MV-4-11 (cell line): ENCODE measurements around the gene IREB2.

Experiments used
- DNase-seq: peaks from one replicate; lab custom pipeline; 2025; lab: John Stamatoyannopoulos, UW

Gene IREB2

GRCh38 chr15:78406016-78406585 lies 31.9 kb upstream of the IREB2 start:
- DNase-seq: no peak

DNA sequence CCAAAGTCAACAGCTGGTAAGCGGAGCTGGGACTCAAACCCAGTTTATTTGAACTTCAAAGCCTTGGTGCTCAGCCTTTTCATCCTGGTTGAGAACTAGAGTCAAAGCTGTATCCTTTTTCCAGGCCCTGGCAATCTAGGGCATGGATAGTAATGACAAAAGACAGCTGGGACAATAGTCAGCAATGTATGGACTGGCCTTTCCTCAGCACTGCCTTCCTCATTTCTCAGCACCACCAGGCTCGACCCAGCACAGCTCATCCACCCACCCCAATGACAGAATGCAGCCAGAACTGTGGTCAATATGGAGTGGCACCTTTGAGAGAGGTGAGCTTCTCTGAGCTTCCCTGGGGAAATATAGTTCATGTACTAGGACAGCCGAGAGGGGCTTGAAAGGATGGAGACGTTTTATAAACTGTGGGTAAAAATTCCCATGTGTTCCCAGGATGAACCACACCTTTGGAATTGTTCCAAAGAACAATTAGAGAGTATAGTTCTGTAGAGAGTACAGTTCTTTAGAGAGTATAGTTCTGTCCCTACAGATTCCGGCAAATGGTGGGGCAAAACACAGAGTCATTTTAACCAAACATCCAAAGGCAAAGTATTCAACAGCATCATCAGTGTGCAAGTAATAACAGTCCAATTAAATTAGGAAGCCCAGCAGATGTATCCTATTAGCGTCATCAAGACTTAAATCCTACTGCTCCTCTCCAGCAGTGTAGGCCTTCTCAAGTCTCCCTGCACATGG lies 30.2 kb upstream of the IREB2 start:
- no peak for DNase-seq

GRCh38 chr15:78408355-78408640 lies 29.7 kb upstream of the IREB2 start:
- no peak for DNase-seq

DNA sequence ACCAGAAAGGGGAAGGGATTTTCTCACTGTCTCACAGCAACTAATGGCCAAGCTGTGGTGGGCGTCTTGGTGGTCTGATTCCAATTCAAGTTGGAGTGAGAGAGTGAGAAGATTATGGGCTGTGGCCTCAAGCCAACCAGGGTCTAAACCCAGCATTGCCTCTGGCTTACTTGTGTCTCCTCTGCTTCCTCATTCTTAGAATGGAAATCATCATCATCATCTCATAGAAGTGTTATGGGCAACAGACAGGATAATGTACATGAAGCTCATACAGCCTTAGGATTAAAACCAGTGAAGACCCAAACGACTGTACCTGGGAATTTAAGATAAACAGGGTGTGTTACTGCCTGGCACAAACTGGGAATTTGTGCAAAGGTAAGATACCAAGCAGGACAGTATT lies 29.1 kb upstream of the IREB2 start:
- DNase-seq: peak; percentile 47

- no peak for DNase-seq
Observed at GRCh38 chr15:78411061-78411460, 27.0 kb upstream of the IREB2 start.

GRCh38 chr15:78414621-78415250 lies 23.3 kb upstream of the IREB2 start:
- no peak for DNase-seq

DNA sequence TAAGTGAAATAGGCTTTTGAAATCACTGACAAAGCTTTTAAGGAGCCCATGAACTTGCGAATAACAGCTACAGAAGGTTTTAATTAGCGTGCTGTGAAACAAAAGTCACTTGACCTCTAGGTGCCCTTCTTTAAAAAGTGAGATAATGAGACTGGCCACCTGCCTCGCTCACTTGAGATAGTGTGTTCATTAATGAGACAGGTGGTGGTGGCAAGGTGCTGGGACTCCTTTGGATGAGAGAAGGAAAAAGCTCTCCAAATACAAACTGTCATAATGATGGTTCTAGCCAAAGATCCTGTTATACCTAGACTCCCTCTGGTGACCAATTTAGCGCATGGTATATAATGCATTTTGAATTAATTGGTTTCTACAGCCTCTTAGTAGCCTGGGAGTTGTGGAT lies 22.7 kb upstream of the IREB2 start:
- peak; percentile 7 for DNase-seq

DNA sequence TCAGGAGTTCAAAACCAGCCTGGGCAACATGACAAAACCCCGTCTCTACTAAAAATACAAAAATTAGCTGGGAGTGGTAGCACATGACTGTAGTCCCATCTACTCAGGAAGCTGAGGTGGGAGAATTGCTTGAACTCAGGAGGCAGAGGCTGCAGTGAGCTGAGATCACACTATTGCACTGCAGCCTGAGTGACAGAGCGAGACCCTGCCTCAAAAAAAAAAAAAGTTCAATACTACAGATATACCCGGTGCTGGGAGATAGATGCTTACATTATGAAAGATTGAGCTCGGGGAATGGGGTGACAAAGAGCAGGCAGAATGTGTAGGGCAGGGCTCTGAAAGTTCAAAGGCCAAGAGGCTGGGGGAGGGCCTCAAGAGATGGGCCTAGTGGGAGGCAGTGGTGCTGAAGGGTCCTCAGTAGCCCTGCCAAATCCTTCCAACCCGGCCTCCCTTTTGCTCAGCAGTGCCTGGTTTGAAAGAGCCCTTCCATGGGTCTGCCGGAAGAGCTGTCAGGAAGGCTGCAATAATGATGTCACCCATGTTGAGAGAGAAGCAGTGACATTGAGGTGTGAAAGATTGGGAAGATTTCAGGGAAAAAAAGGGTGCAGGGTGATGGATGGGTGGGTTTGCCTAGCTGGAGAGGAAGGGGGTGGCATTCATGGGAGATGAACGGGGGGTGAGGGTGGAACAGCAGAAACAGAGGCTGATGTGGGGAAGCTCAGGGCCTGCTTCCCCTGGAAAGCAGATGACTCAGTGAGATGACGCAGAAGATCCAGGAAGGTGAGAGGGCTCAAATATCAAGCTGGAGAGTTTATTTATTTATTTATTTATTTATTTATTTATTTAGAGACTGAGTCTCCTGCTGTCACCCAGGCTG lies 20.0 kb upstream of the IREB2 start:
- no peak for DNase-seq

DNA sequence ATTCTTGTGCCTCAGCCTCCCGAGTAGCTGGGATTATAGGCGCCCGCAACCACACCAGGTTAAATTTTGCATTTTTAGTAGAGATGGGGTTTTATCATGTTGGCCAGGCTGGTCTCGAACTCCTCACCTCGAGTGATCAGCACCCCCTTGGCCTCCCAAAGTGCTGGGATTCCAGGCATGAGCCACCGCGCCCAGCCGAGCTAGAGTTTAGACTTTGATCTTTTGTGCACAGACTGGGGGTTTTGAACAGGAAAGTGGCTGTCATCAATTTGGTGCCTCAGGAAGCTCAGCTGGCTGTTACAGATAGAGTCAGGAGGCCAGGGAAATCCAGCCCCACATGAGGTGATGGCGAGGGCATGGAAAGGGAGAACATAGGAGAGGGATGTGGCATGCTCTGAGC lies 19.3 kb upstream of the IREB2 start:
- DNase-seq: no peak

DNA sequence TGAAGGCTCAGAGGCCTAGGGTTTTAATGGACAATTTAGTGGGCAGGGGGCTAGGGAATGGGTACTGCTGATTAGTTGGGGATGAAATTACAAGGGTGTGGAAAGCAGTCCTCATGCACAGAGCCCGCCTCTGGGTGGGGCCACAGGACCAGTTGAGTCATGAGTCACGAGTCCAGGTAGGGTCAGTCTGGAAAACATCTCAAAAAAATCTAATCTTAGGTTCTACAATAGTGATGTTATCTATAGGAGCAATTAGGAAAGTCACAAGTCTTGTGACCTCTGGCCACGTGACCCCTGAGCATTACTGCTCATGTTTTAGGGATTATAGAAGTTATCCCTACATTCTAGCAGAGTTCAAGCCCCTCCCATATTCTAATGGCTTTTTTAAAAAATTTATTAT lies 18.6 kb upstream of the IREB2 start:
- DNase-seq: no peak

DNA sequence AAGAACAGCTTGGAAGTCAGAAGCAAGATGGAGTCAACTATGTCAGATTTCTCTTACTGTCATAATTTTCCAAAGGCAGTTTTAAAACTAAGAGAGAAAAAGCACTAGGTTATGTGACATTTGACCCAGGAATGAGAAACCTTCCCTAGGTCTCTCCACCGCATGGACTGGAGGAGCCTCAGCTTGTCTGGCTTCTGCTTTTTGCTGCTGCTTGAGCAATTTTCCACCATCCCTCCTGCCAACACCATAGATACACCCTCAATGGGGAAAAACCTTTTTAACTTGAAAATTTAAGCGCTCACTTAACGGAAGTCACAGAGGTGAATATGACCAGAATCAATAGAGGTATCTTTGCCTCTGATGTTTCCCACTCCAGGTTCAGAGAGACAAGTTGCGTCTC lies 17.8 kb upstream of the IREB2 start:
- peak; percentile 58 for DNase-seq

DNA sequence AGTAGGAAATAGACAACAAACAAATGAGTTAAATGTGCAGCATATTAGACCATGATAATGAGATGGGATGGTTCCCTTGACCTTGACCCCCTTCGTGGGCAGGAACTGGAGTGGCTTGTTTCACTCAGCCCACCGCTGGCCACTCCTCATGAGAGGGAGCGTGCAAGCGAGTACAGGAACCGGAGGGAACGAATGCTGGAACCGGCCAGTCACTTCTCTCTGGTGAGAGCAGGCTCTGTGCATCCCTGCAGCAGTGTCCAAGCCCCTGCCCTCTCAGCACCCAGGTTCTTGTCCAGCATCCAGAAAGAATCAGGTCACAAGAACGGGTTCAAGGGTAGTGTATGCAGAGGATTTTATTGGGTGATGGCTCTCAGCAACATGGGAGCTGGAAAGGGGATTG lies 17.2 kb upstream of the IREB2 start:
- DNase-seq: no peak

- no peak for DNase-seq
Observed at GRCh38 chr15:78421238-78421965, 16.6 kb upstream of the IREB2 start.

DNA sequence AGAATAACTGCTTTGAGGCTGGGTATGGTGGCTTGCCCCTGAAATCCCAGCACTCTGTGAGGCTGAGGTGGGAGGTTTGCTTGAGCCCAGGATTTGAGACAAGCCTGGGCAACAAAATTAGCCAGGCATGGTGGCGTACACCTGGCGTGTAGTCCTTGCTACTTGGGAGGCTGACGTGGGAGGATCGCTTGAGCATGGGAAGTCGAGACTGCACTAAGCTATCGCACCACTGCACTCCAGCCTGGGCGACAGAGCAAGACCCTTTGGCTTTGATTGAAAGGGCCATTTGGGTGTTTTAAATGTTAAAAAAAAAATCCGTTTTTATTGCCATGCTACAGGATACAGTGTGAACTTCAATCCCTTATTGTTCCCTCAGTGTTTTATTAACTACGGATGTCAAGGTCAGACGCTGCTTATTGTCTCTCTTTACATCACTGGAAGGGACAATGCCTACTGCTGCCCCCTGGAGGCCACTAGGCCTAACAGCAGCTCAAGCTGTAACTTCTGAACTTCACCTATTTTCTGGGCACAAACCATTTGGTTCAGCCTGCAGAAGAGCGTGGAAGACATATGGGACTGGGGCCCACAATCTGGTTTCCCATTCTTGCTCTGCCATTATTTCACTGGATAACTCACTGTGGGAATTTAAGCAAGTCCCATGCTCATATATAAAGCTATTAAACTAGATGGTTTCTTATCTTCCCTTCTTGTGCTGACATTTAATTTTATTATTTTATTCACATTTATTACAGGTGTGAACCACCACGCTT lies 15.3 kb upstream of the IREB2 start:
- DNase-seq: peak; percentile 65

- no peak for DNase-seq
Observed at GRCh38 chr15:78424673-78425072, 13.3 kb upstream of the IREB2 start.

- DNase-seq: peak; percentile 88
Observed at GRCh38 chr15:78425643-78426042, 12.4 kb upstream of the IREB2 start.

DNA sequence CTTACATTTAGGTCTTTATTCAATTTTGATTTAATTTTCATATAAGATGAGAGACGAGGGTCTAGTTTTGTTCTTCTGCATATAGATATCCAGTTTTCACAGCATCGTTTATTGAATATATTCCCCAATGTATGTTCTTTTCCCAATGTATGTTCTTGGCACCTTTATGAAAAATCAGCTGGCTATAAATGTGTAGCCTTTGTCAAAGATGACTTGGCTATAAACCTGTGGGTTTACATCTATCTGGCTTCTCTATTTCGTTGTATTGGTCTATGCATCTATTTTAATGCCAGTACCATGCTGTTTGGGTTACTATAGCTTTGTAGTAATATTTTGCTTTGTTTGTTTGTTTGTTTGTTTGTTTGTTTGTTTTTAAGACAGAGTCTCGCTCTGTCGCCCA lies 11.7 kb upstream of the IREB2 start:
- no peak for DNase-seq

DNA sequence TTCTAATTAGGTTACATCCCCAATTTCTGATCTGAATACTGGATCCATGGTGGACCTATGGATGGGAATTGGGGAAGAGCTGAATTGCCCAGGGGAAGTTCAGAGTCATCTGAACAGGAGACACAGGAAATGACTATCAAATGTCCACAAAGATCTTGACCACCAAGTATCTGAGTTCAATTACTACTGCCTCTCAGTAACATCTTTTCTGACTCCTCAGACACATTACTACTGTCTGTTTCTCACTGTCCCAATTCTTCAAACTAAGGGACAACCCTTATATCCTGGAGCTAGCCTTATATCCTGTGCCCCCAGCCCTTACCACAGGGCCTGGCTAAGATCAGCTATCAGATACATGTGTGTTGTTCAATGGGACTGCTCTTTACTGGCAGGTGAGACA lies 10.1 kb upstream of the IREB2 start:
- no peak for DNase-seq

- no peak for DNase-seq
Observed at GRCh38 chr15:78429477-78429876, 8.5 kb upstream of the IREB2 start.

- no peak for DNase-seq
Observed at GRCh38 chr15:78431955-78432354, 6.1 kb upstream of the IREB2 start.

DNA sequence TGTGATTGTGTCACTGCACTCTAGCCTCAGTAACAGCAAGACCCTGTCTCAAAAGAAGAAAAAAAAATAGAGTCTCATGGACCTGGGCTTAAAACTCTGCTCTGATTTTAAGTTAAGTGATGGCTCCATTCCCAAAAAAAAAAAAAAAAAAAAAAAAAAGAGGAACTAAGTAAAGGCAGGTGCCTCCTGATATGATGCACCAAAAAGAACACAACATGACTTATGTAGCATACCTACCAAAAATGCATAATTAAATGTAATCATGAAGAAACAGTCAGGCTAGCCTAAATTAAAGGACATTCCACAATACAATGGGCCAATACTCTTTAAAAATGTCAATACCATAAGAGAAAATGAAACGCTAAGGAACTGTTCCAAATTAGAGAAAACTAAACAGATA lies 5.4 kb upstream of the IREB2 start:
- no peak for DNase-seq
